PC-3 (cell line): ENCODE data around the gene SNX8.

Source experiments
- CTCF ChIP-seq: fragments of 300-600 bp; sonication (generic); conservative IDR thresholded peaks from 2 replicates; pipeline ENCODE4 v1.5.1; 2017; ENCODE audit warnings: antibody characterized with exemption, low read depth, mild to moderate bottlenecking, low read length
- EZH2 ChIP-seq: fragments of 300-600 bp; sonication (generic); IDR thresholded peaks from one replicate; pipeline ENCODE4 v1.6.1; 2017; ENCODE audit warnings: antibody characterized with exemption, mild to moderate bottlenecking, low read length; ENCODE audit not compliant: unreplicated experiment
- EZH2phosphoT487 ChIP-seq: fragments of 300-600 bp; sonication (generic); IDR thresholded peaks from 2 replicates; pipeline ENCODE4 v1.6.1; 2018; ENCODE audit warnings: mild to moderate bottlenecking, antibody characterized with exemption, low read length, borderline replicate concordance

- no peak for TF ChIP-seq CTCF
- TF ChIP-seq EZH2: no peak
- no peak for TF ChIP-seq EZH2phosphoT487
Observed at GRCh38 chr7:2282185-2282751, 32.0 kb downstream of the SNX8 start.
